Lung (tissue), 12 donors: Measurements from ENCODE around the gene KRT12. TPM values are rescaled to one million over a fixed set of nuclear protein-coding genes. Genes with fewer than 3 reads are reported as not detected.

Experiments used
- ATAC-seq: fragments of 200-7000 bp; cut with Tn5 transposase; one replicate; pipeline ENCODE4 v1.9.1; 2020; ENCODE audit warnings: moderate number of reproducible peaks; ENCODE audit not compliant: insufficient read depth, low FRiP score
- DNase-seq, 3 donors: peaks; one replicate each; pipeline ENCODE4 v3.0.0-alpha.2; 2013 to 2017
- H3K27ac ChIP-seq, 2 donors: one replicate each; pipeline ENCODE4 v1.5.1; 2013; ENCODE audit warnings: mild to moderate bottlenecking in 2 of 2, moderate library complexity in 2 of 2, control low read depth in 1 of 2, inconsistent platforms in 1 of 2, low read depth in 1 of 2, low read length in 1 of 2
- H3K27me3 ChIP-seq, 3 donors: one replicate each; pipeline ENCODE4 v1.5.1; 2013; ENCODE audit warnings: low read length in 2 of 3; ENCODE audit not compliant: control insufficient read depth in 3 of 3, insufficient read depth in 3 of 3
- H3K36me3 ChIP-seq, 4 donors: one replicate each; pipeline ENCODE4 v1.5.1; 2013; ENCODE audit warnings: low read length in 4 of 4, mild to moderate bottlenecking in 1 of 4, moderate library complexity in 1 of 4; ENCODE audit not compliant: control insufficient read depth in 4 of 4, insufficient read depth in 4 of 4
- H3K4me1 ChIP-seq, 5 donors: one replicate each; pipeline ENCODE4 v1.5.1; 2013; ENCODE audit warnings: low read length in 5 of 5, mild to moderate bottlenecking in 2 of 5, moderate library complexity in 1 of 5; ENCODE audit not compliant: control insufficient read depth in 5 of 5, insufficient read depth in 5 of 5
- H3K4me3 ChIP-seq: one replicate; pipeline ENCODE4 v1.5.1; 2013; ENCODE audit warnings: mild to moderate bottlenecking, control low read depth, moderate library complexity
- H3K9ac ChIP-seq, 2 donors: one replicate each; pipeline ENCODE4 v1.5.1; 2013; ENCODE audit warnings: low read length in 2 of 2, control low read depth in 1 of 2; ENCODE audit not compliant: insufficient read depth in 1 of 2
- H3K9me3 ChIP-seq, 4 donors: one replicate each; pipeline ENCODE4 v1.5.1; 2013; ENCODE audit warnings: low read length in 3 of 4, mild to moderate bottlenecking in 1 of 4, moderate library complexity in 1 of 4; ENCODE audit not compliant: control insufficient read depth in 4 of 4, insufficient read depth in 3 of 4
- WGBS, 2 donors: extraction: QIAGEN DNeasy Blood & Tissue Kit; methylation state at CpG; one replicate each; pipeline ENCODE4 v1.1.7; 2013; 5-methylcytosine and 5-hydroxymethylcytosine counted together
- polyA plus RNA-seq, 2 donors: library from polyadenylated mRNA; stranded (reverse); fragments of 200-250 nt; gene quantifications; one replicate each; pipeline ENCODE4 v1.2.1, GENCODE V29; 2013
- total RNA-seq, 2 donors: library from RNA; depleted of rRNA in 1 of 2; stranded (reverse); fragments of >200 nt in 1 of 2; gene quantifications; one replicate each; pipeline ENCODE4 v1.2.1, GENCODE V29; 2014 to 2021
- TF ChIP-seq, protein P1 (sequence below): IDR thresholded peaks from 2 replicates; pipeline ENCODE4 v1.5.1; 2012; ENCODE audit warnings: mild to moderate bottlenecking; ENCODE audit errors: control extremely low read depth, extremely low read depth
- donor health status: control.
- donor health status: control.
- donor health status: Bipolar disorder and iron deficiency.
- donor health status: healthy.
- donor health status: DM: yes; HTN: yes; CAD: no.

Gene KRT12
- total and polyA plus RNA-seq, 4 donors: not detected

- Histone ChIP-seq H3K9me3 (peaks cover 0 to 2% (median under 1%) of the 10 kb centered on the region in 4 donors), H3K9ac (no peak overlapping the region), H3K27me3 (no peaks in the 10 kb centered on the region), H3K4me1 (peaks cover 0 to 6% (median 2%) of the 10 kb centered on the region in 5 donors), H3K27ac (no peak overlapping the region), H3K36me3 (peaks cover 0 to 7% (median 6%) of the 10 kb centered on the region in 4 donors), H3K4me3 (no peak overlapping the region)
- no peak for DNase-seq
- TF ChIP-seq, protein P1, sequence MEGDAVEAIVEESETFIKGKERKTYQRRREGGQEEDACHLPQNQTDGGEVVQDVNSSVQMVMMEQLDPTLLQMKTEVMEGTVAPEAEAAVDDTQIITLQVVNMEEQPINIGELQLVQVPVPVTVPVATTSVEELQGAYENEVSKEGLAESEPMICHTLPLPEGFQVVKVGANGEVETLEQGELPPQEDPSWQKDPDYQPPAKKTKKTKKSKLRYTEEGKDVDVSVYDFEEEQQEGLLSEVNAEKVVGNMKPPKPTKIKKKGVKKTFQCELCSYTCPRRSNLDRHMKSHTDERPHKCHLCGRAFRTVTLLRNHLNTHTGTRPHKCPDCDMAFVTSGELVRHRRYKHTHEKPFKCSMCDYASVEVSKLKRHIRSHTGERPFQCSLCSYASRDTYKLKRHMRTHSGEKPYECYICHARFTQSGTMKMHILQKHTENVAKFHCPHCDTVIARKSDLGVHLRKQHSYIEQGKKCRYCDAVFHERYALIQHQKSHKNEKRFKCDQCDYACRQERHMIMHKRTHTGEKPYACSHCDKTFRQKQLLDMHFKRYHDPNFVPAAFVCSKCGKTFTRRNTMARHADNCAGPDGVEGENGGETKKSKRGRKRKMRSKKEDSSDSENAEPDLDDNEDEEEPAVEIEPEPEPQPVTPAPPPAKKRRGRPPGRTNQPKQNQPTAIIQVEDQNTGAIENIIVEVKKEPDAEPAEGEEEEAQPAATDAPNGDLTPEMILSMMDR: no peak
- no peak for ATAC-seq
Measured at GRCh38 chr17:40821536-40821935, 45.5 kb downstream of the KRT12 start.

GRCh38 chr17:40820228-40820838 lies 46.7 kb downstream of the KRT12 start:
- peaks cover 0 to 2% (median under 1%) of the 10 kb centered on the region in 4 donors for H3K9me3 ChIP-seq
- TF ChIP-seq, protein P1: no peak
- no peak overlapping the region for H3K4me3 ChIP-seq
- ATAC-seq (no peak), DNase-seq (no peak)
- peak overlapping the region in 1 of 2 donors; percentile 98 for H3K27ac ChIP-seq
- peaks cover 0 to 7% (median 6%) of the 10 kb centered on the region in 4 donors for H3K36me3 ChIP-seq
- WGBS, 2 donors: 85 to 90% methylated on average over 9 of the region's 9 CpGs
- H3K9ac ChIP-seq: no peak overlapping the region
- peaks cover 0 to 6% (median 2%) of the 10 kb centered on the region in 5 donors for H3K4me1 ChIP-seq
- no peaks in the 10 kb centered on the region for H3K27me3 ChIP-seq

- Histone ChIP-seq H3K9ac (no peak overlapping the region), H3K9me3 (peaks cover 0 to 2% (median under 1%) of the 10 kb centered on the region in 4 donors), H3K4me1 (peaks cover 0 to 6% (median 2%) of the 10 kb centered on the region in 5 donors), H3K4me3 (peak overlapping the region; percentile 39), H3K27me3 (no peaks in the 10 kb centered on the region), H3K36me3 (peaks cover 0 to 7% (median 6%) of the 10 kb centered on the region in 4 donors), H3K27ac (peak overlapping the region in 1 of 2 donors; percentile 98)
- 54 to 60% methylated on average over 9 of the region's 9 CpGs for WGBS, 2 donors
- ATAC-seq (no peak), DNase-seq (peak in 2 of 3 donors; percentile 42 to 51)
- TF ChIP-seq, protein P1: no peak
Measured at GRCh38 chr17:40819528-40820125, 47.4 kb downstream of the KRT12 start.
